Measurements from ENCODE around the gene LDLRAD4. TPM values are rescaled to one million over a fixed set of nuclear protein-coding genes. Genes with fewer than 3 reads are reported as not detected.

Gene LDLRAD4
- total RNA-seq, 4 donors from 2014 or later, result 14.0 to 36.9 (median 29.3) TPM

GRCh38 chr18:13559754-13560153 lies 341.2 kb downstream of the LDLRAD4 start:
- peaks cover 0 to 42% (median 22%) of the 10 kb centered on the region in 4 donors for H3K4me1 ChIP-seq
- no peak overlapping the region for H3K4me3 ChIP-seq
- TF ChIP-seq POLR2A (IDR thresholded peaks at IDR 0.05), result no peak
- TF ChIP-seq, protein P1, sequence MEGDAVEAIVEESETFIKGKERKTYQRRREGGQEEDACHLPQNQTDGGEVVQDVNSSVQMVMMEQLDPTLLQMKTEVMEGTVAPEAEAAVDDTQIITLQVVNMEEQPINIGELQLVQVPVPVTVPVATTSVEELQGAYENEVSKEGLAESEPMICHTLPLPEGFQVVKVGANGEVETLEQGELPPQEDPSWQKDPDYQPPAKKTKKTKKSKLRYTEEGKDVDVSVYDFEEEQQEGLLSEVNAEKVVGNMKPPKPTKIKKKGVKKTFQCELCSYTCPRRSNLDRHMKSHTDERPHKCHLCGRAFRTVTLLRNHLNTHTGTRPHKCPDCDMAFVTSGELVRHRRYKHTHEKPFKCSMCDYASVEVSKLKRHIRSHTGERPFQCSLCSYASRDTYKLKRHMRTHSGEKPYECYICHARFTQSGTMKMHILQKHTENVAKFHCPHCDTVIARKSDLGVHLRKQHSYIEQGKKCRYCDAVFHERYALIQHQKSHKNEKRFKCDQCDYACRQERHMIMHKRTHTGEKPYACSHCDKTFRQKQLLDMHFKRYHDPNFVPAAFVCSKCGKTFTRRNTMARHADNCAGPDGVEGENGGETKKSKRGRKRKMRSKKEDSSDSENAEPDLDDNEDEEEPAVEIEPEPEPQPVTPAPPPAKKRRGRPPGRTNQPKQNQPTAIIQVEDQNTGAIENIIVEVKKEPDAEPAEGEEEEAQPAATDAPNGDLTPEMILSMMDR (IDR thresholded peaks at IDR 0.05), result no peak
- TF ChIP-seq EP300 (IDR thresholded peaks at IDR 0.05), result no peak
- H3K9me3 ChIP-seq, result no peaks in the 10 kb centered on the region
- no peak for DNase-seq (ENCODE audit: low spot score in 2 of 2)
- 85 to 88% methylated on average over 4 of the region's 4 CpGs for WGBS, 2 donors
- no peaks in the 10 kb centered on the region for H3K27me3 ChIP-seq
- no peaks in the 10 kb centered on the region for H3K36me3 ChIP-seq
- no peak overlapping the region for H3K27ac ChIP-seq

DNA sequence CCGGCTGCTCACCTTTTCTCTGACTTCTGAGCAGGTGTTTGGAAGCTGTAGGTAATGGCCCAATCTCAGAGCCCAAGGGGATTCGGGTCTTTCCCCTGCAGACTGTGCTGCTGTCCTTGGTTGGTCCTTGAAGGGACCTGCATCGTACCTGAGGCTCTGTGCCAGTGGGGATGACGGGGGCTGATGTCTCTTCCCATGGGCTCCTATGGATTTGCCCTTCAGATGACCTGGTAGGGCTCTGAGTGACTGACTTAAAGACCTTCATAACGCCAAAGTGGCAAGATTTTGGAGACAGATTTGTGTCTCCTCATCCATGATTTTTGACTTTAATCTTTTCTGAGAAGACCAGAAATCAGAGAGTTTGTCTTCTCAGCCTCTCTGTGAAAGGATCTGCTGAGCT lies 341.7 kb downstream of the LDLRAD4 start:
- TF ChIP-seq EP300 (IDR thresholded peaks at IDR 0.05) (no peak), POLR2A (IDR thresholded peaks at IDR 0.05) (no peak)
- TF ChIP-seq, protein P1 (IDR thresholded peaks at IDR 0.05), result no peak
- no peak overlapping the region for H3K27ac ChIP-seq
- no peaks in the 10 kb centered on the region for H3K36me3 ChIP-seq
- no peak for DNase-seq (ENCODE audit: low spot score in 2 of 2)
- H3K4me1 ChIP-seq, result peaks cover 0 to 48% (median 26%) of the 10 kb centered on the region in 4 donors
- no peaks in the 10 kb centered on the region for H3K9me3 ChIP-seq
- WGBS, 2 donors, result 77 to 93% methylated on average over 4 to 5 of the region's 5 CpGs
- H3K4me3 ChIP-seq, result no peak overlapping the region
- H3K27me3 ChIP-seq, result no peaks in the 10 kb centered on the region

- Histone ChIP-seq H3K4me3 (no peak overlapping the region), H3K36me3 (no peaks in the 10 kb centered on the region), H3K9me3 (no peaks in the 10 kb centered on the region), H3K27me3 (no peaks in the 10 kb centered on the region), H3K4me1 (peaks cover 0 to 69% (median 37%) of the 10 kb centered on the region in 4 donors), H3K27ac (peak overlapping the region in 2 of 4 donors; percentile 16 to 44)
- TF ChIP-seq EP300 (IDR thresholded peaks at IDR 0.05) (no peak), POLR2A (IDR thresholded peaks at IDR 0.05) (no peak)
- TF ChIP-seq, protein P1 (IDR thresholded peaks at IDR 0.05), result no peak
- no peak for DNase-seq (ENCODE audit: low spot score in 2 of 2)
- 49 to 50% methylated on average over 11 of the region's 11 CpGs for WGBS, 2 donors
Observed at GRCh38 chr18:13562494-13563029, 344.0 kb downstream of the LDLRAD4 start.

- peak in 1 of 2 donors; percentile 37 for DNase-seq (ENCODE audit: low spot score in 2 of 2)
- peaks cover 0 to 63% (median 40%) of the 10 kb centered on the region in 4 donors for H3K4me1 ChIP-seq
- no peaks in the 10 kb centered on the region for H3K9me3 ChIP-seq
- peak overlapping the region in 2 of 4 donors; percentile 44 to 87 for H3K27ac ChIP-seq
- 53 to 56% methylated on average over 9 of the region's 9 CpGs for WGBS, 2 donors
- no peak overlapping the region for H3K4me3 ChIP-seq
- TF ChIP-seq EP300 (IDR thresholded peaks at IDR 0.05) (peak; percentile 79 to 87), POLR2A (IDR thresholded peaks at IDR 0.05) (no peak)
- TF ChIP-seq, protein P1 (IDR thresholded peaks at IDR 0.05), result no peak
- H3K27me3 ChIP-seq, result no peaks in the 10 kb centered on the region
- no peaks in the 10 kb centered on the region for H3K36me3 ChIP-seq
Observed at GRCh38 chr18:13563390-13563805, 344.8 kb downstream of the LDLRAD4 start.

- Histone ChIP-seq H3K36me3 (no peaks in the 10 kb centered on the region), H3K4me3 (no peak overlapping the region), H3K27ac (peak overlapping the region; percentile 6 to 89 (median 62)), H3K4me1 (peaks cover 0 to 60% (median 43%) of the 10 kb centered on the region in 4 donors), H3K9me3 (no peaks in the 10 kb centered on the region), H3K27me3 (no peaks in the 10 kb centered on the region)
- peak in 1 of 2 donors; percentile 40 for DNase-seq (ENCODE audit: low spot score in 2 of 2)
- WGBS, 2 donors, result 33 to 36% methylated on average over 13 of the region's 13 CpGs
- TF ChIP-seq EP300 (IDR thresholded peaks at IDR 0.05) (no peak), POLR2A (IDR thresholded peaks at IDR 0.05) (no peak)
- TF ChIP-seq, protein P1 (IDR thresholded peaks at IDR 0.05), result no peak
Observed at GRCh38 chr18:13564579-13564978, 346.0 kb downstream of the LDLRAD4 start.

All from tibial nerve (tissue), 4 donors.